ENCODE data around the gene RSRC1. TPM values are rescaled to one million over a fixed set of nuclear protein-coding genes. Genes with fewer than 3 reads are reported as not detected.

The RSRC1 gene
- total and polyA plus RNA-seq, 12 donors: 12.6 to 27.6 (median 21.4) TPM

GRCh38 chr3:158264894-158265293 lies 155.0 kb downstream of the RSRC1 start:
- intact Hi-C loops (cut with DNase I): no loop called here
- Histone ChIP-seq H3K27me3 (no peaks in the 10 kb centered on the region), H3K36me3 (peaks cover 0 to 19% (median 0%) of the 10 kb centered on the region in 9 donors), H3K4me3 (no peak overlapping the region), H3K4me1 (no peaks in the 10 kb centered on the region), H3K27ac (no peak overlapping the region), H3K9me3 (peaks cover 0 to 42% (median 23%) of the 10 kb centered on the region in 11 donors)
- no peak for ATAC-seq
- TF ChIP-seq CTCF (IDR thresholded peaks at IDR 0.05): no peak
- no peak for DNase-seq

GRCh38 chr3:158267015-158267414 lies 157.1 kb downstream of the RSRC1 start:
- no peak for TF ChIP-seq CTCF (IDR thresholded peaks at IDR 0.05)
- Histone ChIP-seq H3K27ac (no peak overlapping the region), H3K4me1 (no peaks in the 10 kb centered on the region), H3K4me3 (no peak overlapping the region), H3K36me3 (peaks cover 0 to 19% (median 0%) of the 10 kb centered on the region in 9 donors), H3K27me3 (no peaks in the 10 kb centered on the region), H3K9me3 (peaks cover 0 to 42% (median 23%) of the 10 kb centered on the region in 11 donors)
- DNase-seq (no peak), ATAC-seq (no peak)
- intact Hi-C loops (cut with DNase I): no loop called here
- 93% methylated on average over 1 of the region's 1 CpG for WGBS, 2 donors

GRCh38 chr3:158269942-158270341 lies 160.1 kb downstream of the RSRC1 start:
- ATAC-seq (no peak), DNase-seq (no peak)
- Histone ChIP-seq H3K4me1 (no peaks in the 10 kb centered on the region), H3K9me3 (peaks cover 0 to 39% (median 23%) of the 10 kb centered on the region in 11 donors), H3K4me3 (no peak overlapping the region), H3K36me3 (peaks cover 0 to 19% (median 0%) of the 10 kb centered on the region in 9 donors), H3K27me3 (no peaks in the 10 kb centered on the region), H3K27ac (no peak overlapping the region)
- WGBS, 2 donors: 88 to 97% methylated on average over 4 of the region's 4 CpGs
- intact Hi-C loops (cut with DNase I): no loop called here
- TF ChIP-seq CTCF (IDR thresholded peaks at IDR 0.05): no peak

- TF ChIP-seq CTCF (IDR thresholded peaks at IDR 0.05): no peak
- Histone ChIP-seq H3K27ac (no peak overlapping the region), H3K4me3 (no peak overlapping the region), H3K27me3 (no peaks in the 10 kb centered on the region), H3K4me1 (no peaks in the 10 kb centered on the region), H3K36me3 (peaks cover 0 to 13% (median 0%) of the 10 kb centered on the region in 9 donors), H3K9me3 (peaks cover 0 to 17% (median 8%) of the 10 kb centered on the region in 11 donors)
- intact Hi-C loops (cut with DNase I): no loop called here
- no peak for ATAC-seq
- 83 to 87% methylated on average over 6 of the region's 6 CpGs for WGBS, 2 donors
- no peak for DNase-seq
Measured at GRCh38 chr3:158272081-158272480, 162.2 kb downstream of the RSRC1 start.
